Cardiac muscle cell (in vitro differentiated cells and primary cell): Measurements from ENCODE around the gene PRDM4. TPM values are rescaled to one million over a fixed set of nuclear protein-coding genes. Genes with fewer than 3 reads are reported as not detected.

ENCODE experiments used
- DNase-seq, 2 donors: peaks; one replicate each; pipeline versions ENCODE4 v3.0.0 to v3.0.0-alpha.2; 2010 to 2017; ENCODE audit warnings: low read depth in 1 of 2, low spot score in 1 of 2
- H3K27ac ChIP-seq: fragments of 200-600 bp; sonication (generic); 2 replicates; pipeline ENCODE4 v1.5.1; 2016
- H3K27me3 ChIP-seq: fragments of 200-600 bp; sonication (generic); 2 replicates; pipeline ENCODE4 v1.6.0; 2016; ENCODE audit warnings: control low read depth
- H3K36me3 ChIP-seq: fragments of 200-600 bp; sonication (generic); 2 replicates; pipeline ENCODE4 v1.5.1; 2016; ENCODE audit warnings: control low read depth
- H3K4me1 ChIP-seq: fragments of 200-600 bp; sonication (generic); 2 replicates; pipeline ENCODE4 v1.8.1; 2017; ENCODE audit warnings: low read depth, mild to moderate bottlenecking, mixed run types
- H3K4me3 ChIP-seq: fragments of 200-600 bp; sonication (generic); 2 replicates; pipeline ENCODE4 v1.5.1; 2016; ENCODE audit warnings: mild to moderate bottlenecking
- H3K9me3 ChIP-seq: fragments of 200-600 bp; sonication (generic); 2 replicates; pipeline ENCODE4 v1.5.1; 2017; ENCODE audit warnings: low read depth, mild to moderate bottlenecking, control low read depth
- polyA plus RNA-seq: library from polyadenylated mRNA; unstranded; fragments of >200 nt; fragmentation: Nextera tagmentation; extraction: Ambion mirVana; gene quantifications from 2 replicates; pipeline ENCODE4 v1.2.1, GENCODE V29; 2016
- total RNA-seq: library from RNA; depleted of rRNA; stranded (reverse); fragments of >200 nt; gene quantifications from 2 replicates; pipeline ENCODE4 v1.2.3, GENCODE V29; 2016
- TF ChIP-seq, protein P1 (sequence below): IDR thresholded peaks from 2 replicates; pipeline ENCODE4 v1.5.1; 2012; ENCODE audit warnings: low read depth, mild to moderate bottlenecking, low read length

Gene PRDM4
- total and polyA plus RNA-seq, 2 experiments from 2014 or later = 10.2 to 21.0 TPM

DNA sequence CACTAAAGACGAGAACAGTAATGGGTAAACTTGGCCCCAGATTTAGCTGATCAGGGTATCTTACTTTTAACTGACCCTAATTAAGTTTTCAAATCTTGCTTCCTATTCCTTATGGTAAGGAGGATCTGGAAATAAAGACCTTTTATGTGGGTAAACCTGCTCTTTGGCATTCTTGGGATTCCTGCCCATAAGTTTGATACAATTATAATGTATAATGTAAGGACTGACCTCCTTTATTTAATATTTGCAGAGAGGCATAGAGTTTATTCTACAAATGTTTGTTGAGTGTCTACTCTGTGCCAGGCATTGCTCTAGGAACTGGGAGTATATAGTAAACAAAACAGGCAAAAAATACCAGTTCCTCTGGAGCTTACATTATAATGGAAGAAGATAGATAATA lies 4.4 kb upstream of the PRDM4 start:
- DNase-seq = no peak
- Histone ChIP-seq H3K27me3 (peaks cover 22% of the 10 kb centered on the region), H3K9me3 (no peaks in the 10 kb centered on the region), H3K36me3 (no peaks in the 10 kb centered on the region), H3K4me3 (no peak overlapping the region), H3K27ac (no peak overlapping the region), H3K4me1 (peaks cover under 1% of the 10 kb centered on the region)
- TF ChIP-seq, protein P1, sequence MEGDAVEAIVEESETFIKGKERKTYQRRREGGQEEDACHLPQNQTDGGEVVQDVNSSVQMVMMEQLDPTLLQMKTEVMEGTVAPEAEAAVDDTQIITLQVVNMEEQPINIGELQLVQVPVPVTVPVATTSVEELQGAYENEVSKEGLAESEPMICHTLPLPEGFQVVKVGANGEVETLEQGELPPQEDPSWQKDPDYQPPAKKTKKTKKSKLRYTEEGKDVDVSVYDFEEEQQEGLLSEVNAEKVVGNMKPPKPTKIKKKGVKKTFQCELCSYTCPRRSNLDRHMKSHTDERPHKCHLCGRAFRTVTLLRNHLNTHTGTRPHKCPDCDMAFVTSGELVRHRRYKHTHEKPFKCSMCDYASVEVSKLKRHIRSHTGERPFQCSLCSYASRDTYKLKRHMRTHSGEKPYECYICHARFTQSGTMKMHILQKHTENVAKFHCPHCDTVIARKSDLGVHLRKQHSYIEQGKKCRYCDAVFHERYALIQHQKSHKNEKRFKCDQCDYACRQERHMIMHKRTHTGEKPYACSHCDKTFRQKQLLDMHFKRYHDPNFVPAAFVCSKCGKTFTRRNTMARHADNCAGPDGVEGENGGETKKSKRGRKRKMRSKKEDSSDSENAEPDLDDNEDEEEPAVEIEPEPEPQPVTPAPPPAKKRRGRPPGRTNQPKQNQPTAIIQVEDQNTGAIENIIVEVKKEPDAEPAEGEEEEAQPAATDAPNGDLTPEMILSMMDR = no peak

DNA sequence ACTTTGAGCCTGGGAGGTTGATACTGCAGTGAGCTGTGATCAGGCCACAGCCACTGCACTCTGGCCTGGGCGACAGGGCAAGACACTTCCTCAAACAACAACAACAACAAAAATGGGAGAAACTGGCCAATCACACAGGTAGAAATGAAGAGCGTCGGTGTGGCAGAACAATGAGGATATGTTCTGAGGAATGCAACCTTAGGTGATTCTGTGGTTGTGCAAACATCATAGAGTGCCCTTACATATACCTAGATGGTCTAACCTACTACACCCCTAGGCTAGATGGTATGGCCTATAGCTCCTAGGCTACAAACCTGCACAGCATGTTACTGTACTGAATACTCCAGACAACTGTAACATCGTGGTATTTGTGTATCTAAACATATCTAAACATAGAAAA lies 3.7 kb upstream of the PRDM4 start:
- peaks cover 8% of the 10 kb centered on the region for H3K4me1 ChIP-seq
- TF ChIP-seq, protein P1 = no peak
- no peak overlapping the region for H3K27ac ChIP-seq
- no peak overlapping the region for H3K4me3 ChIP-seq
- no peaks in the 10 kb centered on the region for H3K9me3 ChIP-seq
- no peak for DNase-seq
- H3K27me3 ChIP-seq = peaks cover 15% of the 10 kb centered on the region
- no peaks in the 10 kb centered on the region for H3K36me3 ChIP-seq

DNA sequence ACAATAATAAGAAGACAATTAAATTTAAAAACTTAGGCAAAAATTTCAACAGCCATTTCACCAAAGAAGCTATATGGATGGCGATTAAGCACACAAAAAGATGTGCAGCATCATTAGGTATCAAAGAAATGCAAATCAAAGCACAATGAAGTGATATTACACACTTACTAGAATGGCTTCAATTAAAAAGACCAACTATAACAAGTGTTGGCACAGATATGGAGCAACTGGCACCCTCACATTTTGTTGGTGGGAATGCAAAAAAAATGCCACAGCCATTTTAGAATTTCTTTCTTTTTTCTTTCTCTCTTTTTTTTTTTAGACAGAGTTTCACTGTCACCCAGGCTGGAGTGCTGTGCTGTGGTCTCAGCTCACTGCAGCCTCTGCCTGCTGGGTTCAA lies 1.9 kb upstream of the PRDM4 start:
- no peak overlapping the region for H3K4me3 ChIP-seq
- H3K27me3 ChIP-seq = peaks cover 11% of the 10 kb centered on the region
- no peaks in the 10 kb centered on the region for H3K9me3 ChIP-seq
- TF ChIP-seq, protein P1 = no peak
- no peak for DNase-seq
- peaks cover 8% of the 10 kb centered on the region for H3K4me1 ChIP-seq
- H3K36me3 ChIP-seq = no peaks in the 10 kb centered on the region
- H3K27ac ChIP-seq = no peak overlapping the region

DNA sequence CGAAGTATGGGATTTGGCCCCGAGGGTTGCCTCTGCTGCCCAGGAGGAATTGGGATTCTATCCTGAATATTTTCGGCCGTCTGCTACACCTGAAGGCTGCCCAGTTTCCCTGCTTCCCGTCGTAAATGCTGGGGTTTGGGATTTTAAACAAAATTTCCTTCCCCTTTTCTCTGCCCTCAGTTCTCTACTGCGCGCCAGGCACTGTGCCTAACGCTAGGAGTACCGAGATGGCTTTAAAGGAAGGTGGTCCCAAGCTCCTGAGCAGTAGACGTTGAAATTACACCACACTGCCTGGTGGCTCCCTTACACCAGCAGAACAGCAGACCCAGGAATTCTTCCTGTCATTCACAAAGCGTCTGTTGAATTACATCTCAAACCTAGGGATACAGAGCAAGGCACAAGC lies 566 bp upstream of the PRDM4 start:
- Histone ChIP-seq H3K27me3 (peaks cover 11% of the 10 kb centered on the region), H3K36me3 (peaks cover 3% of the 10 kb centered on the region), H3K27ac (peak overlapping the region; percentile 23), H3K9me3 (no peaks in the 10 kb centered on the region), H3K4me1 (peaks cover 8% of the 10 kb centered on the region), H3K4me3 (peak overlapping the region; percentile 100)
- TF ChIP-seq, protein P1 = no peak
- peak; percentile 12 to 37 for DNase-seq

DNA sequence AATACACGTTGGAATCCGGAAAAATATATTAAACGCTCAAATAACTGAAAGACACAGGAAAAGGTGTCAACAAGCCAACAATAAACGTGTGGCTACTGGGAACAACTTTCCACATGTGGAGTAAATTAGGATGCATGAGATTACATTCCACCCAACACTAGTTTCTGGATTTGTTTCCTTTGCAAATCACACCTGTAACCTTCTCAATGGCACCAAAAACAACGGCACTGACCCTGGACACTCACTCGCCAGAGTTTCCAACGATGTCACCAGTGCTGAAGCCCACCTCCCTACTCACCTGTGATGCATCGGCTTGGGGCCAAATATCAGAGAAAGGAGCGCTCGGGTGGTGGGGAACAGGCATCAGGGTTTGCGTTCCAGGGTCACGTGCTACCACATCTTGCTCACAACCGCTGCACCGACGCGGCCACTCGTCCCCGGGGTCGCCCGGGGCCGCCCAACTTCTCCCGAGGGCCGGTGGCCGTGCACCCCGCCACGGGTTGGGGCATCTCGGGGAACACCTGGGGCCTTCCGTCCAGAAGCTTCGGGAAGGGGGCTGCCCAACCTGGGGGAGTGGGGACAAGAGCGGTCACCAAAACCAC lies 629 bp downstream of the PRDM4 start:
- H3K9me3 ChIP-seq = no peaks in the 10 kb centered on the region
- peak; percentile 13 to 48 for DNase-seq
- peaks cover 8% of the 10 kb centered on the region for H3K4me1 ChIP-seq
- peak overlapping the region; percentile 56 for H3K27ac ChIP-seq
- peak overlapping the region; percentile 100 for H3K4me3 ChIP-seq
- peaks cover 11% of the 10 kb centered on the region for H3K27me3 ChIP-seq
- H3K36me3 ChIP-seq = peaks cover 15% of the 10 kb centered on the region
- TF ChIP-seq, protein P1 = no peak
